IMR-90 (cell line): ENCODE measurements around the gene RHBDL1.

ENCODE experiments used
- CHD1 ChIP-seq: IDR thresholded peaks from 2 replicates; pipeline ENCODE4 v1.6.1; 2012; ENCODE audit warnings: low read depth, low read length, improper control_type of control experiment
- CTCF ChIP-seq: conservative IDR thresholded peaks from 2 replicates; pipeline ENCODE4 v1.5.1; 2012; ENCODE audit warnings: mild to moderate bottlenecking, low read depth, low read length, improper control_type of control experiment
- MAFK ChIP-seq: IDR thresholded peaks from 2 replicates; pipeline ENCODE4 v1.6.1; 2012; ENCODE audit warnings: low read depth, low read length, improper control_type of control experiment

DNA sequence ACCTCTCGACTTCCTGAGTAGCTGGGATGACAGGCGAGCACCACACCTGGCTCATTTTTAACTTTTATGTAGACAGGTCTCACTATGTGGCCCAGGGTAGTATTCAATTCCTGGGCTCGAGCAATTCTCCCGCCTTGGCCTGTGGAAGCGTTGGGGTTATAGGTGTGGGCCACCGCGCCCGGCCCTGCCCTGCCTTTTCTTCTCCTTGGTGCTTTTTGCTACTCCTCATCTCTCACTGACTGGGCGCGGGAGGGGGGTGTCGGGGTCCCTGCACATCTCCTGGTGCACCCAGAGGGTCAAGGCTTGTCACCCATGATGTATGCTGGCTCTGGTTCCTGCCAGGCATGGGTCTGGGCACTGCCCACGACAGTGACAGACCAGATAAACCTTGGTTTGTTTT is 30.9 kb upstream of the RHBDL1 start:
- no peak for TF ChIP-seq CTCF
- TF ChIP-seq CHD1, result no peak
- no peak for TF ChIP-seq MAFK
